H9 (cell line): Measurements from ENCODE around the gene DNAL1. TPM values are rescaled to one million over a fixed set of nuclear protein-coding genes. Genes with fewer than 3 reads are reported as not detected.
A peak's percentile ranks its signal among the peaks of the same experiment; 100 is the strongest.

Experiments used
- DNase-seq: peaks from one replicate; pipeline ENCODE4 v3.0.0-alpha.2; 2017
- H2AFZ ChIP-seq: one replicate; pipeline ENCODE4 v1.6.1; 2013; ENCODE audit warnings: mild to moderate bottlenecking, low read length, control low read depth, moderate library complexity
- H2AK5ac ChIP-seq: 2 replicates; pipeline ENCODE4 v1.6.1; 2013; ENCODE audit warnings: low read length, control low read depth, mixed read lengths; ENCODE audit not compliant: insufficient read length
- H2BK120ac ChIP-seq: one replicate; pipeline ENCODE4 v1.6.1; 2013; ENCODE audit warnings: low read depth, mild to moderate bottlenecking, low read length, control low read depth, inconsistent platforms; ENCODE audit not compliant: poor library complexity, severe bottlenecking
- H2BK12ac ChIP-seq: 2 replicates; pipeline ENCODE4 v1.6.1; 2013; ENCODE audit warnings: low read length, control low read depth, mixed read lengths, low read depth; ENCODE audit not compliant: insufficient read length
- H2BK15ac ChIP-seq: 2 replicates; pipeline ENCODE4 v1.6.1; 2013; ENCODE audit warnings: low read depth, low read length, control low read depth
- H2BK20ac ChIP-seq: one replicate; pipeline ENCODE4 v1.6.1; 2013; ENCODE audit warnings: low read depth, mild to moderate bottlenecking, low read length, control low read depth, inconsistent platforms; ENCODE audit not compliant: poor library complexity, severe bottlenecking
- H2BK5ac ChIP-seq: 2 replicates; pipeline ENCODE4 v1.6.1; 2013; ENCODE audit warnings: low read length, control low read depth, mixed read lengths; ENCODE audit not compliant: insufficient read length
- H3K14ac ChIP-seq: 2 replicates; pipeline ENCODE4 v1.6.1; 2013; ENCODE audit warnings: low read length, control low read depth; ENCODE audit not compliant: insufficient read depth
- H3K18ac ChIP-seq: 2 replicates; pipeline ENCODE4 v1.6.1; 2013; ENCODE audit warnings: low read depth, mild to moderate bottlenecking, mixed read lengths, low read length, control low read depth; ENCODE audit not compliant: insufficient read length
- H3K23ac ChIP-seq: 2 replicates; pipeline ENCODE4 v1.6.1; 2013; ENCODE audit warnings: low read length, control low read depth, mixed read lengths, low read depth; ENCODE audit not compliant: insufficient read length
- H3K23me2 ChIP-seq: 2 replicates; pipeline ENCODE4 v1.6.1; 2013; ENCODE audit warnings: low read depth, mild to moderate bottlenecking, mixed read lengths, low read length, control low read depth; ENCODE audit not compliant: insufficient read length, poor library complexity, severe bottlenecking
- H3K27ac ChIP-seq: 2 replicates; pipeline ENCODE4 v1.5.1; 2013; ENCODE audit warnings: low read length, control low read depth, mixed read lengths, low read depth; ENCODE audit not compliant: insufficient read length
- H3K27me3 ChIP-seq: 2 replicates; pipeline ENCODE4 v1.6.1; 2013; ENCODE audit warnings: low read length, control low read depth, inconsistent platforms; ENCODE audit not compliant: insufficient read depth
- H3K4ac ChIP-seq: 2 replicates; pipeline ENCODE4 v1.6.1; 2013; ENCODE audit warnings: low read depth, mild to moderate bottlenecking, control low read depth, inconsistent platforms, low read length, moderate library complexity
- H3K4me1 ChIP-seq: 2 replicates; pipeline ENCODE4 v1.6.1; 2013; ENCODE audit warnings: low read length, control low read depth, inconsistent platforms; ENCODE audit not compliant: insufficient read depth
- H3K4me2 ChIP-seq: 2 replicates; pipeline ENCODE4 v1.6.1; 2013; ENCODE audit warnings: low read length, control low read depth, mixed read lengths; ENCODE audit not compliant: insufficient read length, insufficient read depth
- H3K56ac ChIP-seq: 2 replicates; pipeline ENCODE4 v1.6.1; 2013; ENCODE audit warnings: low read depth, mild to moderate bottlenecking, mixed read lengths, low read length, control low read depth; ENCODE audit not compliant: insufficient read length
- H3K79me1 ChIP-seq: 2 replicates; pipeline ENCODE4 v1.6.1; 2013; ENCODE audit warnings: low read depth, mild to moderate bottlenecking, moderate library complexity, low read length, control low read depth, inconsistent platforms; ENCODE audit not compliant: insufficient read depth, poor library complexity, severe bottlenecking
- H3K79me2 ChIP-seq: 2 replicates; pipeline ENCODE4 v1.6.1; 2013; ENCODE audit warnings: low read length, control low read depth, inconsistent platforms; ENCODE audit not compliant: insufficient read depth
- H3K9ac ChIP-seq: 2 replicates; pipeline ENCODE4 v1.6.1; 2013; ENCODE audit warnings: low read length, control low read depth, mixed read lengths; ENCODE audit not compliant: insufficient read length; ENCODE audit errors: extremely low read depth
- H3K9me3 ChIP-seq: one replicate; pipeline ENCODE4 v1.6.1; 2013; ENCODE audit warnings: low read depth, low read length, inconsistent platforms; ENCODE audit not compliant: control insufficient read depth
- H3T11ph ChIP-seq: one replicate; pipeline ENCODE4 v1.6.1; 2013; ENCODE audit warnings: mild to moderate bottlenecking, low read length, control low read depth, inconsistent platforms
- H4K20me1 ChIP-seq: one replicate; pipeline ENCODE4 v1.6.1; 2013; ENCODE audit not compliant: control insufficient read depth, insufficient read length, insufficient read depth
- H4K5ac ChIP-seq: 2 replicates; pipeline ENCODE4 v1.6.1; 2013; ENCODE audit warnings: low read depth, mild to moderate bottlenecking, mixed read lengths, low read length, control low read depth; ENCODE audit not compliant: insufficient read length
- H4K8ac ChIP-seq: replicated peaks from 2 replicates; pipeline ENCODE4 v1.6.1; 2013; ENCODE audit warnings: low read length, control low read depth, mixed read lengths, low read depth; ENCODE audit not compliant: insufficient read length
- H4K91ac ChIP-seq: 2 replicates; pipeline ENCODE4 v1.6.1; 2013; ENCODE audit warnings: low read depth, mild to moderate bottlenecking, moderate library complexity, mixed read lengths, low read length, control low read depth; ENCODE audit not compliant: insufficient read length
- H3K27ac Mint-ChIP-seq, 3 experiments: 2 replicates in 2 of 3; 3 replicates in 1 of 3; pipeline ENCODE4 v1.8.0; 2020 to 2021; ENCODE audit warnings: mixed read lengths in 3 of 3, mild to moderate bottlenecking in 1 of 3, moderate library complexity in 1 of 3
- H3K27me3 Mint-ChIP-seq: 2 replicates; pipeline ENCODE4 v1.8.0; 2021; ENCODE audit warnings: low read depth, mild to moderate bottlenecking, moderate library complexity, mixed read lengths
- H3K36me3 Mint-ChIP-seq, 3 experiments: 2 replicates in 2 of 3; 3 replicates in 1 of 3; pipeline ENCODE4 v1.8.0; 2020 to 2021; ENCODE audit warnings: low read depth in 3 of 3, mixed read lengths in 3 of 3; ENCODE audit not compliant: insufficient read depth in 1 of 3
- H3K4me1 Mint-ChIP-seq, 2 experiments: 2 replicates each; pipeline ENCODE4 v1.8.0; 2020; ENCODE audit warnings: mixed read lengths in 2 of 2
- H3K4me3 Mint-ChIP-seq, 2 experiments: 2 replicates in 1 of 2; 3 replicates in 1 of 2; pipeline ENCODE4 v1.8.0; 2020 to 2021; ENCODE audit warnings: mild to moderate bottlenecking in 2 of 2, mixed read lengths in 2 of 2, moderate library complexity in 1 of 2
- H3K9me3 Mint-ChIP-seq, 2 experiments: 2 replicates in 1 of 2; 3 replicates in 1 of 2; pipeline ENCODE4 v1.8.0; 2020; ENCODE audit warnings: mild to moderate bottlenecking in 2 of 2, mixed read lengths in 2 of 2, moderate library complexity in 1 of 2
- CTCF ChIP-seq: fragments of 200-600 bp; sonication (generic); conservative IDR thresholded peaks from 3 replicates; pipeline ENCODE4 v1.8.0; 2021; ENCODE audit warnings: antibody characterized with exemption, mild to moderate bottlenecking
- WGBS: extraction: QIAGEN DNeasy Blood & Tissue Kit; methylation state at CpG from one replicate; pipeline ENCODE4 v1.1.7; 2013; ENCODE audit warnings: missing lambda C conversion rate, low lambda C conversion rate, mixed read lengths; ENCODE audit not compliant: insufficient read length; ENCODE audit errors: extremely low coverage; 5-methylcytosine and 5-hydroxymethylcytosine counted together
- total RNA-seq: library from RNA; stranded (reverse); gene quantifications from 2 replicates; pipeline ENCODE4 v1.2.1, GENCODE V29; 2021

The DNAL1 gene
- total RNA-seq, 1 experiment from 2014 or later = 17.7 TPM

DNA sequence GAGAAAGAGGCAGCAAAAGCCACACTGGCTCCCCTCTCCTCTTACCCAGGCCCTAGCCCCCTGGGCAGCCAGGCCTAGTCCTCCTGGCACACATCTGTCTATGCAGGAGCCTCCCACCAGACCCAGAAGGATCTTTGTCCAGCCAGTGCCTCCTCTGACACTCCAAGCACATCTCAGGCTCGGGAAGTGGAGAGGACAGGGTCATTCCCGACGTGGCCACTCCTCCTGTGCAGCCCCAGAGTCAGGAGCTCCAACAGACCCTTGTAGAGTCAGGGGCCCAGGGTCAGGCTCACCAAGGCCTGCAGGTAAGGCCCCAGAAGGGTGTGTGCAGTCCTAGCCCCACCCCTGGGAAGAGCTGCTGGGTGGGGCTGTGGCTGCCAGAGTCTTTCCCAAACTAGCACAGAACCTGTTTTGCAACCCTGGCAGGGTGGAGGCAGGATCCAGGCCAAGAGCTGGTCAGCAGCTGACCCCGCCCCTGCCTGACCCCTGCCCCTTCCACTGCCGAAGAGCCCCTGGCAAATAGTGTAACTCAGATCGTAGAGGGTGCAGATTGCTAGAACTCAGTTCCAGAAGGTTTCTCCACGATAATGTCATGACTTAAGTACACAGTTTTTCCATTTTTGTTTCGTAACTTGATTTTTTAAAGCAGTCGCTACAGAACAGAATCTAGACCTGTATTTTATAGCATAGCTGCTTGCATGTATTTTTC, 96.0 kb downstream of the DNAL1 start:
- Histone ChIP-seq H3K4me2 (peak overlapping the region; percentile 41), H4K91ac (no peak overlapping the region), H2BK5ac (no peak overlapping the region), H3K14ac (no peak overlapping the region; the same call in none of the 2 replicates), H3K23ac (no peak overlapping the region), H2BK20ac (no peak overlapping the region), H3K9ac (no peak overlapping the region), H3K27me3 (no peaks in the 10 kb centered on the region), H3K79me2 (no peaks in the 10 kb centered on the region; the same call in 1 of the 2 replicates), H3K27ac (no peak overlapping the region), H2AFZ (no peak overlapping the region), H2BK15ac (no peak overlapping the region; the same call in 1 of the 2 replicates), H2AK5ac (no peak overlapping the region), H3K23me2 (no peaks in the 10 kb centered on the region), H3K9me3 (no peaks in the 10 kb centered on the region), H4K20me1 (no peaks in the 10 kb centered on the region), H2BK120ac (no peak overlapping the region), H3K4ac (no peak overlapping the region), H3K56ac (no peak overlapping the region), H3T11ph (no peak overlapping the region), H2BK12ac (no peak overlapping the region), H3K18ac (no peak overlapping the region), H4K5ac (no peak overlapping the region), H4K8ac (no peak overlapping the region), H3K4me1 (no peaks in the 10 kb centered on the region; the same call in 1 of the 2 replicates), H3K79me1 (no peaks in the 10 kb centered on the region)
- Mint-ChIP-seq H3K4me1 (peaks cover 37 to 44% of the 10 kb centered on the region in 2 experiments), H3K4me3 (peak overlapping the region in 1 of 2 experiments; percentile 21; a peak in 3 of 5 replicates), H3K27me3 (peaks cover 2% of the 10 kb centered on the region; the same call in 1 of the 2 replicates), H3K9me3 (no peaks in the 10 kb centered on the region), H3K27ac (peak overlapping the region; percentile 18 to 93 (median 88)), H3K36me3 (peaks cover 2 to 10% (median 8%) of the 10 kb centered on the region in 3 experiments; a peak in 4 of 7 replicates)
- WGBS = no CpG with 5 or more reads among the region's 9 CpGs
- DNase-seq = peak; percentile 86
- no peak for TF ChIP-seq CTCF
